GM18507 (cell line): ENCODE measurements around the gene PHF10.
A peak's percentile ranks its signal among the peaks of the same experiment; 100 is the strongest.
"Not testable (repeated sequence)": the region's sequence is repeated elsewhere in the genome, so short reads cannot be mapped to it uniquely, and the experiment has no call there.

ENCODE experiments used
- DNase-seq: peaks from one replicate; pipeline ENCODE4 v3.0.0; 2011; ENCODE audit warnings: low read depth; ENCODE audit not compliant: insufficient read length; ENCODE audit errors: extremely low spot score
- FAIRE-seq: peaks from 2 replicates; lab custom pipeline; 2011; peaks lifted over from hg19 to GRCh38; lab: Jason Lieb, UNC

Gene PHF10

DNA sequence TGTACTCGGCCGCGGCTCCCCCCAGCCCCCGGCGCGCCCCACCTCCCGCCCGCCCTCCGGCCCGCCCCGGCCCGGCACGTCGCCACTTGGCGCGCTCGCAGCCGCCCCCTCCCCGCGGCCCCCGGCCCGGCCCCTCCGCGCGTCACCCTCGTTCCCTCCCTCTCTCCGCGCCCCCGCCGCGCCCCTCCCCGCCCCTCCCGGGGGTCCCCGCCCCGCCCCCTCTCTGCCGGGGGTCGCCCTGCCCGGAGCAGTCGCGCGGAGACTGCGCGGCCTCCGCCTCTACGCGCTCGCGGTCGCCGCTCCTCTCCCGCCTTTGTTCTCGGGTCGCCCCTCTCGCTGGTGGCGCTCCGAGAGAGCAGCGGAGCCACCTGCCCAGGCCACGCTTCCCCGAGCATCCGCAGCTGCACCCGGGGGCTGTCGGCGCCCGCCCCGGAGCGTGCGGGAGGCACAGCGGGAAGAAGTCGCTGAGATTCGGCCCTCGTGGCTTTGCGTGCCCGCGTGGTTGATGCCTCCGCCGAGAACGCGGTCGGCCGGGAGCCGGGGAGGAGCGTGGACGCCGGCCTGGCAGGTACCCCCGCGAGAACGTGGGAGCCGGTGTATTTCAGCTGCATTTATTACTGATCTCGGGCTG, at the start of gene PHF10:
PHF10 (minus strand) TSS at position 7 of the 631 bp plus-strand sequence. CDS start 569 bp downstream, outside the sequence.
- FAIRE-seq: no peak

DNA sequence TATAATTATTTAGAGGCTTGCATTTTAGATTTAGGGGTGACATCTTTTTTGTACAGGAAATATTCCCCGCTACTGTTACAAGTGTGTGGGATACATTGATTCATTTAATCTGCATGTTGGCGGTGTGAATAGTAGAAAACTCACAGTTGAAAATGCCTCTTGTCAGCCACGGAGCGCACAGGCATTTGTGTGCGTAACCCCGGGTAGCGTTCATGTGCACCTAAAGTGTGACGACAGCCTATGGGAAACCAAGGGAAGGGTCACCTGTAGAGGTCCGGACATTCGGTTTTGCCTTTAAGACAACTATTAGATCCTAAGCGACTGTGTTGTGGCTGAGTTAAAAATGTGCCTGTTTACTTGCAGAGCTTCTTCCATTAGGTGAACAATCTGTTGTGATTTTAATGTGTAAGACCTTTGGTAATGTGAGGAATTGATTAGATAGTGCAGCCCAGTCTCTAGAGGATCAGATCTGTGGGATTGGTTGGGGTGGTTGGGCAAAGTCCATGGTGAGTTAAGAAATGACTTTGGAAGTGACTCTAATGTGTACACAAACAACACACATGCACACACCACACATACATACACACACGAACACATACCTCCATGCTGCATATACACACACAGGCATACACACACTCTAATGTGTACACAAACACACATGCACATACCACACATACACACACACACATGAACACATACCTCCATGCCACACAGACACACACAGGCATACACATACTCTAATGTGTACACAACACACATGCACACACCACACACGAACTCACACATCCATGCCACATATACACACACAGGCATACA, 42.8 kb upstream of the PHF10 start:
- no peak for FAIRE-seq
- no peak for DNase-seq

More for the DNA sequence above, at the start of gene PHF10:
- DNase-seq: no peak

GRCh38 chr6:169766232-169766631, 41.9 kb upstream of the PHF10 start:
- DNase-seq (no peak), FAIRE-seq (no peak)

GRCh38 chr6:169765789-169766188, 41.5 kb upstream of the PHF10 start:
- not testable (repeated sequence) for FAIRE-seq, DNase-seq

DNA sequence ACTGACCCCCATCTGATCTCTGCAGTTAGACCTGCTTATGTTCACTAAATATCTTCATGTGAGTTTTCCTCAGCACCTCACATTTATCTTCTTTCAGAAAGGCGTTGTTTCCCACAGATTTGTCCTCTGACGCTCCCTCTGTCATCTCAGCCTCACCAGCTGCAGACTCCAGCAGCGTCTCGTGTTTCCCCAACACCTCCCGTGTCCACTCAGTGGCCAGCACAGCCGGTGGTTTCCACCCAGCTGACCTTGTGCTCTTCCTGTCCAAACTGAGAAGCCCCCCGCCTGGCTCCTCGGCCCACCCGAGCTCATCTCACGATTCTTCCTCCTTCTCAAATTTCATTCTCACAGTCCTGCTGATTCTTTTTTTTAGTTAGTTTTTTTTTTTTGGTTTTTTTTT, 39.6 kb upstream of the PHF10 start:
- FAIRE-seq: no peak
- DNase-seq: no peak

DNA sequence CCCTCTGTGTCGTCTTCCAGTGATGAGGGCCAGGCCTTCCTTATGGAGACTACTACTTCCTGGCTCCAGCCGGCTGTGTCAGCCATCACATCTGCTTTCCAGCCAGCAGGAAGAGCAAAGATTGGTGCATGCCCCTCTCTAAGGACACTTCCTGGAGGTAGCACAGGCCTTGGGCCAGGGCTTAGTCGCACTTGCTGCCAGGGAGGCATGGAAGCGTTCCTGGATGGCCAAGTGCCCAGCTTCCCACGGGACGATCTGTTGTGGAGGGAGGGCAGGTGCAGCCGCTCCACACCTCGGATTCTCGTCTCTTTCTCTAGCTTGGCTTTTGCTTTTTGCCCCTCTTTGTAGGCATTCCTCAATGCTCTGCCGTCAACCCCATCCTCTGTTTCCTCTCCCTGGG, 39.0 kb upstream of the PHF10 start:
- DNase-seq (no peak), FAIRE-seq (no peak)

DNA sequence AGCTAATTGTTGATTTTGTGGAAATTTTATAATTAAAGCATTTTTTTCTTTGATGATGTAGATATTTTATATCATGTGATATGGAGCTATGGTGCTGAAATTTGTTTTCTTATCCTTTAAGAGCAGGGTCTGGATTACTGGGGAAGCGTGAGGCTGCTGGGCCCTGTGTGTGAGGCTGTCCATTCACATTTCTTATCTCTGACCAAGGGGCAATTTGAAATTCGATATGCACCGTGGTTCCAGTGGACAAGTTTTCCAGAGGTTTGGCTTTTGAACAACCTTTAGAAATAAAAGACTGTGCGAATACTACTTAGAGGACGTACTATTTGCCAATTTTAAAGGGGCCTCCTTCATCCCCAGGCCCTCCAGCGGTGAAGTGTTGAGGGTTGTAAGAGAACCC, 30.9 kb upstream of the PHF10 start:
- DNase-seq (no peak), FAIRE-seq (no peak)

GRCh38 chr6:169752074-169752623, 27.8 kb upstream of the PHF10 start:
- FAIRE-seq (no peak), DNase-seq (no peak)

DNA sequence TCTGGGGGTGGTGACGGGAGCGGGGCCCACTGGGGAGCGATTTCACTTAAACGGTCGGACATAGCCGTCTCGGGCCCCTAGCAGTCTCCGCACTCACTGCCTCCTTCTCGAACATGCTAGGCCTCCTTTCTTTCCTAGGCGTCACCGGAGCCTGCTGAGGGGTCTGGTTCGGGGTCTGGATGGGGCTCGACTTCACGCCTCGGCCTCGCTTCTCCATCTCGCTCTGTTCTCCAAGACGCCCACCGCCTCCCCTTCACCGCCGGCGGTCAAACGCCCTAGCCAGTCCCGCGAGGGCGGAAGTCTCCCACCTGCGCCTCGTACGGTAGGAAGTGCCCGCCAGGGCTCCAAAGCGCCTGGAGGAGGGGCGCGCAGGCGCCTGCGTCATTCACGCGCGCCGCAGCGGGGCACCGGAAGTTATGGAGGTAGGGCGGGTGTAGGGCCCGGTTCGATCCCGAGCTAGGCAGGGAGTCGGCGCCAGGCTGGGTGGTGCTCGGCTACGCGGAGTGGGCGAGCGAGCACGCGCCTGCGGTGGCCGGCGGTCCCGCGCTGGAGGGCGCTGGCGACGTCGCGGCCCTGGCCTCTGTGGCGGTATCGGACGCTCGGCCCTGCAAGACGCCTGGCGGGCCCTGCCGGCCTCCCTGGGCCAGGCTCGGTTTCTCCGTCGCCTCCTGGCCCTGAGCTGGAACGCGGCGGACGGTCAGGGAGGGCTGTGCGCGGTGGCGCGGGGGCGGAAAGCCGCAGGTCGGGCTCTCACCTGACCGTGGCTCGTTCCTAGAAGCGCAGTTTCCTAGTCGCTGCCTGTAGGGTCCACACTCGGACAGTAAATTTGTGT, 27.2 kb upstream of the PHF10 start, which contains the start of the genes DYNLT2 and ERMARD:
DYNLT2 (minus strand) TSS at position 331 of the 832 bp plus-strand sequence; CDS start at position 217, 114 bp downstream.
ERMARD (plus strand) TSS at position 381 of the 832 bp plus-strand sequence; CDS start at position 417, 36 bp downstream.
- DNase-seq (peak; percentile 89), FAIRE-seq (peak; percentile 94)

- FAIRE-seq (no peak), DNase-seq (no peak)
Observed at GRCh38 chr6:169746556-169746955, 22.3 kb upstream of the PHF10 start.

DNA sequence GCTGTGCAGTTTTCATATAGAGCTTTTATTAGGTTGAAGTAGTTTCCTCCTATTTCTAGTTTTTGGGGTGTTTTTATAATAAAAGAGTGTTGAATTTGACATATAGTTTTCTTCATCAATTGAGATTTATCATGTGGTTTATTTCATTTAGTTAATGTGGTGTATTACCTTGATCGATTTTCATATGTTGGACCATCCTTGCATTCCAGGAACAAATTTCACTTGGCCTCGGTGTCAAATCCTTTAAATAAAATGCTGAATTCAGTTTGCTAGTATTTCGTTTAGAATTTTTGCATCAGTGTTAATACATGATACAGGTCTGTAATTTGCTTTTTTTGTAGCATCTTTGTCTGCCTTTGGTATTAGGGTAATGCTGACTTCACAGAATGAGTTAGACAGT, 21.1 kb upstream of the PHF10 start:
- no peak for DNase-seq
- FAIRE-seq: no peak

DNA sequence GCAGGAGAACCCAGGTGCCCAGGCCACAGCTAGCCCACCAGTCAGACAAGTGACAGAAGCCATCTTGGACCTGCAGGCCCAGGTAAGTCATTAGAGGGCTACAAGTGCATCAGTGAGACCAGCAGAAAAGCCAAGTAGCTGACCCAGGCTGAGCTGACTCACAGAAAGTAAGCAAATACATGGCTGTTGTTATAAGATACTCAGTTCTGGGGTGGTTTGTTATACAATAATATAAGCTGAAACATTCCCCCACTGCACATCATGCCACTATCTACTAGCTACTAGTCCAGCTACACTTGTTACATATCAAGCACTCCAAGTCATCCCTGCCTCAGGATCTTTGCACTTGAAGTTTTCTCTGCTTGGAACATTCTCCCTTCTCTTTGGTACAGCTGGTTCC, 17.0 kb upstream of the PHF10 start:
- no peak for FAIRE-seq

GRCh38 chr6:169738976-169739529, 14.8 kb upstream of the PHF10 start:
- DNase-seq (no peak), FAIRE-seq (no peak)

More for the DNA sequence above, 17.0 kb upstream of the PHF10 start:
- DNase-seq: no peak

- FAIRE-seq (no peak), DNase-seq (no peak)
Observed at GRCh38 chr6:169738204-169738975, 14.1 kb upstream of the PHF10 start.

- no peak for FAIRE-seq
- no peak for DNase-seq
Observed at GRCh38 chr6:169729961-169730360, 5.7 kb upstream of the PHF10 start.

DNA sequence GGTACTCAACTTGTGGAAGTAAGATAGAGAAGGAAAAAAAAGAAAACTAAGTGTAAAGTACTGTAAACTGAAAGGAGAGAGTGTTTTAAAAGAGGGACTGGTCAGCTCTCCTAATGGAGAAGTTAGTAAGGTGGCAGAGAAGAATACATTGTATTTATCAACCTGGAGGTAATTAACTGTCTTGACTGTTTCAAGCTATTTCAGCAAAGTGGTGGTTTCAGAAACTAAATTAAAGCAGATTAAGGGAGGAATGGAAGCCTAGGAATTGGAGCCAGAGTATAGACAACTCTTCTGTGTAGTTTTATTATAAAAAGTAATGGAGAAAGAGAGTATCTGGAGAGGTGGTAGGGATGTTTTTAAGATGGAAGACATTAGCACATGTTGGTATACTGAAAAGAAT, 2.7 kb upstream of the PHF10 start:
- FAIRE-seq (no peak), DNase-seq (no peak)

DNA sequence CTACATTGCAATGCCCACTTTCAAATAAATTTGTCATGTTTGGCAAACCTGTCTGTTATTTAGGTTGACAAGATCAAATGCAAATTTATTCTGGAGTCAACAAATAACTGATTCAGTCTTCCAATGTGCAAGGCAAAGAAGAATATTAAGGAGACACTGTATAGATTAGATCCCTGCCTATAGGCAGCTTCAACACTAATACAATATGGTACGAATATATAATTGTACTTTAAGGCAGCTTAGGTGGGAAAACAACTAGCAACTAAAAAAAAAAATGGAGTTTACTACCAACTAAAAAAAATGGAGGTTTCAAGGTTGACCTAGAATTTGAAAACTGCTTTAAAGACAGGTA, 1.7 kb upstream of the PHF10 start:
- DNase-seq (no peak), FAIRE-seq (no peak)

- FAIRE-seq (peak; percentile 12), DNase-seq (no peak)
Observed at GRCh38 chr6:169725125-169726048, 1.1 kb upstream of the PHF10 start.
